Prostate gland (tissue), 2 donors: Measurements from ENCODE around the gene ARID3B. TPM values are rescaled to one million over a fixed set of nuclear protein-coding genes. Genes with fewer than 3 reads are reported as not detected.

Experiments
- DNase-seq: peaks from one replicate; pipeline ENCODE4 v3.0.0-alpha.2; 2019; ENCODE audit warnings: low spot score
- H3K27ac ChIP-seq, 2 donors: fragments of 200-600 bp; sonication (generic); 2 replicates each; pipeline ENCODE4 v1.5.1; 2017 to 2019
- H3K27me3 ChIP-seq: fragments of 200-600 bp; sonication (generic); replicated peaks from 2 replicates; pipeline ENCODE4 v1.5.1; 2019; ENCODE audit not compliant: insufficient read depth
- H3K36me3 ChIP-seq, 2 donors: fragments of 200-600 bp; sonication (generic); 1 replicate in 1 of 2; 2 replicates in 1 of 2; pipeline versions ENCODE4 v1.5.1 to v1.8.1; 2017 to 2019
- H3K4me1 ChIP-seq: fragments of 200-600 bp; sonication (generic); replicated peaks from 2 replicates; pipeline ENCODE4 v1.5.1; 2019
- H3K4me3 ChIP-seq, 2 donors: fragments of 200-600 bp; sonication (generic); 2 replicates each; pipeline ENCODE4 v1.5.1; 2017 to 2019
- H3K9me3 ChIP-seq: fragments of 200-600 bp; sonication (generic); 2 replicates; pipeline ENCODE4 v1.5.1; 2017
- CTCF ChIP-seq, 4 experiments: fragments of 200-600 bp in 2 of 4; fragments of 450-650 bp in 2 of 4; sonication (generic) in 2 of 4; IDR thresholded peaks; 1 replicate in 3 of 4; 2 replicates in 1 of 4; pipeline ENCODE4 v1.5.1; 2016 to 2019; ENCODE audit warnings: antibody characterized with exemption in 4 of 4, mild to moderate bottlenecking in 2 of 4, moderate library complexity in 2 of 4
- POLR2A ChIP-seq: fragments of 450-650 bp; IDR thresholded peaks from one replicate; pipeline ENCODE4 v1.6.1; 2016; ENCODE audit warnings: antibody characterized with exemption, mild to moderate bottlenecking
- POLR2AphosphoS5 ChIP-seq: sonication (generic); formaldehyde crosslinking; IDR thresholded peaks from one replicate; pipeline ENCODE4 v1.6.1; 2017; ENCODE audit warnings: antibody characterized with exemption
- intact Hi-C: fragments of 100-400 bp; cut with DNase I; formaldehyde crosslinking; loops from one replicate; pipeline ENCODE4 v1.14.2; 2022
- total RNA-seq, 2 donors: library from RNA; depleted of rRNA; stranded (reverse); fragments of >200 nt; gene quantifications; one replicate each; pipeline ENCODE4 v1.1.0, GENCODE V29; 2016

Gene ARID3B
- total RNA-seq, 2 donors from 2014 or later, result 5.1 to 36.7 TPM

- no peak for TF ChIP-seq CTCF (IDR thresholded peaks at IDR 0.05)
- TF ChIP-seq POLR2AphosphoS5, result no peak
- no peak for TF ChIP-seq POLR2A
- no peaks in the 10 kb centered on the region for H3K27me3 ChIP-seq
- H3K36me3 ChIP-seq, result no peaks in the 10 kb centered on the region
- no peak overlapping the region for H3K4me3 ChIP-seq
- no peaks in the 10 kb centered on the region for H3K9me3 ChIP-seq
- no peak overlapping the region for H3K27ac ChIP-seq
- peaks cover 18% of the 10 kb centered on the region for H3K4me1 ChIP-seq
- DNase-seq, result no peak
- intact Hi-C loops, result no loop called here
Observed at GRCh38 chr15:74646480-74646879, 105.5 kb downstream of the ARID3B start.

Other genes starting within 250 kb of the ARID3B start
- gene CYP11A1, start 173.6 kb upstream of the ARID3B start, total RNA-seq, result 10 to 100 TPM in 1 of 2 donors, under 1 TPM in 1; 0.87 to 45.9 TPM
- 100 to 1,000 TPM in 1 of 2 donors, 1 to 10 TPM in 1; 1.3 to 171 TPM for gene SEMA7A, start 107.3 kb upstream of the ARID3B start, total RNA-seq
- gene UBL7, start 80.1 kb upstream of the ARID3B start, total RNA-seq, result 10 to 100 TPM; 83.1 to 85.2 TPM
- gene CLK3, start 74.6 kb downstream of the ARID3B start, total RNA-seq, result 100 to 1,000 TPM; 140 to 180 TPM
- gene EDC3, start 154.8 kb downstream of the ARID3B start, total RNA-seq, result 10 to 100 TPM; 20.6 to 36.8 TPM
- gene CYP1A1, start 184.3 kb downstream of the ARID3B start, total RNA-seq, result 1 to 10 TPM in 1 of 2 donors, under 1 TPM in 1; 0.57 to 6.9 TPM
- under 1 TPM in 1 of 2 donors, not detected in 1; 0.46 TPM for gene CYP1A2, start 207.6 kb downstream of the ARID3B start, total RNA-seq
- 10 to 100 TPM; 45.3 to 57.0 TPM for gene CSK, start 240.9 kb downstream of the ARID3B start, total RNA-seq